ENCODE results near the gene CACNG6.
A peak's percentile ranks its signal among the peaks of the same experiment; 100 is the strongest.
"Not testable (repeated sequence)": the region's sequence is repeated elsewhere in the genome, so short reads cannot be mapped to it uniquely, and the experiment has no call there.

Gene CACNG6

GRCh38 chr19:54029301-54029700 is 37.9 kb downstream of the CACNG6 start:
- FAIRE-seq, result no peak
- no peak for TF ChIP-seq CTCF (IDR thresholded peaks at IDR 0.05; ENCODE audit: insufficient read depth, missing control alignments)
- no peak for DNase-seq (ENCODE audit: insufficient read length, low spot score)

- DNase-seq (ENCODE audit: insufficient read length, low spot score) (peak; percentile 44), FAIRE-seq (no peak)
- peak; percentile 79 for TF ChIP-seq CTCF (IDR thresholded peaks at IDR 0.05; ENCODE audit: insufficient read depth, missing control alignments)
Measured at GRCh38 chr19:54029930-54030490, 38.6 kb downstream of the CACNG6 start.

GRCh38 chr19:54030895-54031586 is 39.6 kb downstream of the CACNG6 start:
- DNase-seq (ENCODE audit: insufficient read length, low spot score), result no peak
- peak; percentile 48 for TF ChIP-seq CTCF (IDR thresholded peaks at IDR 0.05; ENCODE audit: insufficient read depth, missing control alignments)
- no peak for FAIRE-seq

- no peak for TF ChIP-seq CTCF (IDR thresholded peaks at IDR 0.05; ENCODE audit: insufficient read depth, missing control alignments)
- DNase-seq (ENCODE audit: insufficient read length, low spot score) (no peak), FAIRE-seq (no peak)
Measured at GRCh38 chr19:54035215-54036178, 44.1 kb downstream of the CACNG6 start.

- not testable (repeated sequence) for FAIRE-seq; DNase-seq (ENCODE audit: insufficient read length, low spot score)
Measured at GRCh38 chr19:54036542-54036941, 45.1 kb downstream of the CACNG6 start.

GRCh38 chr19:54040003-54040402 is 48.6 kb downstream of the CACNG6 start:
- no peak for TF ChIP-seq CTCF (IDR thresholded peaks at IDR 0.05; ENCODE audit: insufficient read depth, missing control alignments)
- FAIRE-seq (no peak), DNase-seq (ENCODE audit: insufficient read length, low spot score) (no peak)

GRCh38 chr19:54041969-54042606 is 50.7 kb downstream of the CACNG6 start:
- FAIRE-seq (no peak), DNase-seq (ENCODE audit: insufficient read length, low spot score) (no peak)
- no peak for TF ChIP-seq CTCF (IDR thresholded peaks at IDR 0.05; ENCODE audit: insufficient read depth, missing control alignments)

All from D721Med (cell line).